HG02943 (cell line): ENCODE data around the gene NAP1L4.

Experiments used
- ATAC-seq: cut with Tn5 transposase; IDR thresholded peaks from one replicate; pipeline ENCODE4 v1.9.1; 2021; ENCODE audit warnings: mild to moderate bottlenecking, low read depth, moderate library complexity; ENCODE audit not compliant: unreplicated experiment

Gene NAP1L4

GRCh38 chr11:2992234-2992996, at the start of gene NAP1L4:
TSS of gene NAP1L4 (minus strand) at chr11:2992329. CDS start at chr11:2979220, 13,109 bp downstream.
- peak; percentile 87 for ATAC-seq

- ATAC-seq: no peak
These were observed 48.8 kb upstream of the NAP1L4 start for GRCh38 chr11:3040881-3041280.

GRCh38 chr11:3037945-3038271, 45.8 kb upstream of the NAP1L4 start:
- no peak for ATAC-seq

- no peak for ATAC-seq
These were observed 45.2 kb upstream of the NAP1L4 start for GRCh38 chr11:3037040-3037944.

GRCh38 chr11:3036419-3036818, 44.3 kb upstream of the NAP1L4 start:
- ATAC-seq: no peak

GRCh38 chr11:3035333-3035732, 43.2 kb upstream of the NAP1L4 start:
- ATAC-seq: no peak

GRCh38 chr11:3030289-3031070, 38.4 kb upstream of the NAP1L4 start:
- no peak for ATAC-seq

GRCh38 chr11:3028813-3029212, 36.7 kb upstream of the NAP1L4 start:
- no peak for ATAC-seq

- no peak for ATAC-seq
These were observed 34.7 kb upstream of the NAP1L4 start for GRCh38 chr11:3026803-3027202.

- ATAC-seq: no peak
These were observed 30.9 kb upstream of the NAP1L4 start for GRCh38 chr11:3022982-3023381.

- no peak for ATAC-seq
These were observed 30.3 kb upstream of the NAP1L4 start for GRCh38 chr11:3022300-3022967.

- no peak for ATAC-seq
These were observed 29.0 kb upstream of the NAP1L4 start for GRCh38 chr11:3021125-3021524.

GRCh38 chr11:3020011-3020410, 27.9 kb upstream of the NAP1L4 start:
- ATAC-seq: no peak

GRCh38 chr11:3018596-3018995, 26.5 kb upstream of the NAP1L4 start:
- ATAC-seq: no peak

GRCh38 chr11:3016861-3017260, 24.7 kb upstream of the NAP1L4 start:
- no peak for ATAC-seq

- no peak for ATAC-seq
These were observed 23.7 kb upstream of the NAP1L4 start for GRCh38 chr11:3015796-3016195.

GRCh38 chr11:3014943-3015342, 22.8 kb upstream of the NAP1L4 start:
- ATAC-seq: no peak

GRCh38 chr11:3014057-3014938, 22.2 kb upstream of the NAP1L4 start:
- no peak for ATAC-seq
